Mammary epithelial cell (primary cell): ENCODE data around the gene RAP2B.

Experiments used
- EZH2 ChIP-seq: IDR thresholded peaks from 2 replicates; pipeline ENCODE4 v1.6.1; 2012; ENCODE audit warnings: low read length, inconsistent platforms, borderline replicate concordance
- TF ChIP-seq, protein P1 (sequence below), 2 donors: IDR thresholded peaks in 1 of 2; conservative IDR thresholded peaks in 1 of 2; 2 replicates each; pipeline ENCODE4 v1.5.1; 2011 to 2012; ENCODE audit warnings: inconsistent platforms in 2 of 2, low read length in 2 of 2, mild to moderate bottlenecking in 2 of 2, control low read depth in 1 of 2, low read depth in 1 of 2; ENCODE audit not compliant: insufficient read depth in 1 of 2; ENCODE audit errors: extremely low read depth in 1 of 2

DNA sequence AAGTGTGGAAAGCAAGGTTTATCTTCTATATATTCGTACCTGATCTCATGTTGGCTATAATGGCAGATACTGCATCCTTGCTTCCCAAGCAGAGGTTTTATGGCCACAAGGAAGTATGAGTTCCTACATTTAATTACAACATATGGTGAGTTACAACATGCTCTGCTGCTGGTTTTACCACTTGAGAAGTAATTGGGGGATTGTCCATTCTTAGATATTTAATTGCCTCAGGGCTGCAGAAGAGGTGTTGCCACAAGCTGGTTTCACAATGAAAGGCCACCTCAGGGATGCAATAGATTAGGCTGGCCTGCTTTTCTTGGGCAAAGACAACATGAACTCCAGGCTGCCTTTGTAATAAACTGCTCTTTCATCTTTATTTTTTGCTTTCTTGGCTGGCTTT is 48.6 kb downstream of the RAP2B start:
- TF ChIP-seq, protein P1, sequence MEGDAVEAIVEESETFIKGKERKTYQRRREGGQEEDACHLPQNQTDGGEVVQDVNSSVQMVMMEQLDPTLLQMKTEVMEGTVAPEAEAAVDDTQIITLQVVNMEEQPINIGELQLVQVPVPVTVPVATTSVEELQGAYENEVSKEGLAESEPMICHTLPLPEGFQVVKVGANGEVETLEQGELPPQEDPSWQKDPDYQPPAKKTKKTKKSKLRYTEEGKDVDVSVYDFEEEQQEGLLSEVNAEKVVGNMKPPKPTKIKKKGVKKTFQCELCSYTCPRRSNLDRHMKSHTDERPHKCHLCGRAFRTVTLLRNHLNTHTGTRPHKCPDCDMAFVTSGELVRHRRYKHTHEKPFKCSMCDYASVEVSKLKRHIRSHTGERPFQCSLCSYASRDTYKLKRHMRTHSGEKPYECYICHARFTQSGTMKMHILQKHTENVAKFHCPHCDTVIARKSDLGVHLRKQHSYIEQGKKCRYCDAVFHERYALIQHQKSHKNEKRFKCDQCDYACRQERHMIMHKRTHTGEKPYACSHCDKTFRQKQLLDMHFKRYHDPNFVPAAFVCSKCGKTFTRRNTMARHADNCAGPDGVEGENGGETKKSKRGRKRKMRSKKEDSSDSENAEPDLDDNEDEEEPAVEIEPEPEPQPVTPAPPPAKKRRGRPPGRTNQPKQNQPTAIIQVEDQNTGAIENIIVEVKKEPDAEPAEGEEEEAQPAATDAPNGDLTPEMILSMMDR (conservative IDR thresholded peaks at IDR 0.05 in 1 of 2, IDR thresholded peaks at IDR 0.05 in 1 of 2; ENCODE audit: extremely low read depth in 1 of 2, insufficient read depth in 1 of 2, low read depth in 1 of 2, low read length in 2 of 2), result no peak
- no peak for TF ChIP-seq EZH2
